ENCODE results near the gene MAP3K12. TPM values are rescaled to one million over a fixed set of nuclear protein-coding genes. Genes with fewer than 3 reads are reported as not detected.

Gene MAP3K12
- total and polyA plus RNA-seq, 2 of the 13 experiments (the other 11 are each of a cell fraction or from before 2014, with no cell fraction given): 0.20 to 1.1 TPM

DNA sequence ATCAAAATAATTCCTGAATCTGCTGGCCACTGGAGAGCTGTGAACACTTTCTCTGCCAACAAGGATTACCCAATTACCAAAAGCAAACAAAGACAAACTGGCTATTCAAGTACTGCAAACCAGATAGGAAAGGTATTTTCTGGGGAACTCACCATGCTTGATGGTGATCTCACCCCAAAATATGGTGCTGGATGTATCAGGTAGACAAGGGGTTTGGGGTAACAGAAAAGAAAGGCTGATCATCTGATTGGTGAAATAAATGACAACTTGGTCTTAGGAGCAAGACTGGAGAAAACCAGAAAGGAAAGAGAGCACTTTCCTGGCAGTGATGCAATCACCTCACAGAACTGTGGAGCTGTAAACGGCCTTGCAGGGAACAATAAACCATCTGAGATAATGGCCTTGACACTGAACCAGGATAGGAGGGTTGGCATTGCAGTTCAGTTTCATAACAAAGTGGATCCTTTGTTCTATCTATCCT is 39.0 kb upstream of the MAP3K12 start (continued):
- TF ChIP-seq ATF1 (CRISPR knock-in tag; IDR thresholded peaks at IDR 0.05) (peak; percentile 44; the same call in 1 of the 2 replicates), KAT8 (CRISPR knock-in tag; IDR thresholded peaks at IDR 0.05) (peak; percentile 87), EZH2 (conservative IDR thresholded peaks at IDR 0.05; ENCODE audit: low read depth, low read length) (no peak)
- TF ChIP-seq, protein P1, sequence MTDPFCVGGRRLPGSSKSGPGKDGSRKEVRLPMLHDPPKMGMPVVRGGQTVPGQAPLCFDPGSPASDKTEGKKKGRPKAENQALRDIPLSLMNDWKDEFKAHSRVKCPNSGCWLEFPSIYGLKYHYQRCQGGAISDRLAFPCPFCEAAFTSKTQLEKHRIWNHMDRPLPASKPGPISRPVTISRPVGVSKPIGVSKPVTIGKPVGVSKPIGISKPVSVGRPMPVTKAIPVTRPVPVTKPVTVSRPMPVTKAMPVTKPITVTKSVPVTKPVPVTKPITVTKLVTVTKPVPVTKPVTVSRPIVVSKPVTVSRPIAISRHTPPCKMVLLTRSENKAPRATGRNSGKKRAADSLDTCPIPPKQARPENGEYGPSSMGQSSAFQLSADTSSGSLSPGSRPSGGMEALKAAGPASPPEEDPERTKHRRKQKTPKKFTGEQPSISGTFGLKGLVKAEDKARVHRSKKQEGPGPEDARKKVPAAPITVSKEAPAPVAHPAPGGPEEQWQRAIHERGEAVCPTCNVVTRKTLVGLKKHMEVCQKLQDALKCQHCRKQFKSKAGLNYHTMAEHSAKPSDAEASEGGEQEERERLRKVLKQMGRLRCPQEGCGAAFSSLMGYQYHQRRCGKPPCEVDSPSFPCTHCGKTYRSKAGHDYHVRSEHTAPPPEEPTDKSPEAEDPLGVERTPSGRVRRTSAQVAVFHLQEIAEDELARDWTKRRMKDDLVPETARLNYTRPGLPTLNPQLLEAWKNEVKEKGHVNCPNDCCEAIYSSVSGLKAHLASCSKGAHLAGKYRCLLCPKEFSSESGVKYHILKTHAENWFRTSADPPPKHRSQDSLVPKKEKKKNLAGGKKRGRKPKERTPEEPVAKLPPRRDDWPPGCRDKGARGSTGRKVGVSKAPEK (CRISPR knock-in tag; IDR thresholded peaks at IDR 0.05; ENCODE audit: borderline replicate concordance): no peak

DNA sequence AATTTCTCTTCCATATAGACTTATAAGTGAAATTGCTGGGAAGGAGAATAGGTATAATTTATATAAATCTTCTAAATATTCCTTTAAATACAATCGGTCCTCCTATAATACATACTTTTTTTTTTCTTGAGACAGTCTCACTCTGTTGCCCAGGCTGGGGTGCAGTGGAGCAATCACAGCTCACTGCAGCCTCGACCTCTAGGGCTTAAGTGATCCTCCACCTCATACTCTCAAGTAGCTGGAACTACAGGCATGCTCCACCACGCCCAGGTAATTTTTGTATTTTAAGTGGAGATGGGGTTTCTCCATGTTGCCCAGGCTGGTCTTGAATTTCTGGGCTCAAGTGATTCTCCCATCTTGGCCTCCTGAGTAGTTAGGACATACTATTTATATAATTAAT is 37.7 kb upstream of the MAP3K12 start:
- Histone ChIP-seq H3K9ac (ENCODE audit: insufficient read depth, low read depth, low read length) (no peak overlapping the region), H3K27me3 (ENCODE audit: control insufficient read depth in 1 of 2, insufficient read depth in 2 of 2, low read length in 2 of 2) (no peaks in the 10 kb centered on the region), H3K9me3 (ENCODE audit: low read length) (no peaks in the 10 kb centered on the region), H3K36me3 (replicated peaks in 1 of 2; ENCODE audit: control insufficient read depth in 1 of 2, insufficient read depth in 2 of 2, low read length in 2 of 2) (peaks cover 16 to 58% of the 10 kb centered on the region in 2 experiments; a peak in 4 of 5 replicates), H2AFZ (ENCODE audit: low read length) (no peak overlapping the region), H3K4me1 (ENCODE audit: insufficient read depth, low read length) (peaks cover 31% of the 10 kb centered on the region), H3K4me2 (ENCODE audit: low read depth, low read length) (no peak overlapping the region), H3K79me2 (ENCODE audit: insufficient read depth, low read length) (no peaks in the 10 kb centered on the region), H3K27ac (ENCODE audit: extremely low read length, insufficient read depth, low read length) (no peak overlapping the region), H3K4me3 (replicated peaks in 1 of 3; ENCODE audit: insufficient read depth in 1 of 3, low read depth in 2 of 3, low read length in 3 of 3) (no peak overlapping the region), H4K20me1 (ENCODE audit: insufficient read depth, low read length) (no peaks in the 10 kb centered on the region)
- FAIRE-seq (peak; percentile 12), ATAC-seq (no peak), DNase-seq (ENCODE audit: low spot score) (no peak)
- ChIA-PET CTCF (ENCODE audit: low intra/inter-chr PET ratio, low total read pairs) (no interaction called here), POLR2A (no interaction called here)
- intact Hi-C loops (cut with micrococcal nuclease; ENCODE audit: unreplicated experiment) (no loop called here), in situ Hi-C loops (cut with HindIII; ENCODE audit: extremely low pct_ligation_motif_present, low pct_unique_long_range_greater_than_20kb) (no loop called here)
- 96% methylated on average over 3 of the region's 3 CpGs for WGBS (ENCODE audit: low lambda C conversion rate)
- TF ChIP-seq KDM3A (CRISPR knock-in tag; IDR thresholded peaks at IDR 0.05; ENCODE audit: low read depth) (no peak), ZNF101 (CRISPR knock-in tag; IDR thresholded peaks at IDR 0.05; ENCODE audit: borderline replicate concordance, low read depth) (no peak), MTA3 (CRISPR knock-in tag; IDR thresholded peaks at IDR 0.05) (no peak), ZMYM2 (CRISPR knock-in tag; IDR thresholded peaks at IDR 0.05) (no peak), SIX4 (CRISPR knock-in tag; IDR thresholded peaks at IDR 0.05) (no peak), ZNF121 (CRISPR knock-in tag; IDR thresholded peaks at IDR 0.05) (no peak), FOSL2 (CRISPR knock-in tag; IDR thresholded peaks at IDR 0.05) (no peak), ATRX (CRISPR knock-in tag; IDR thresholded peaks at IDR 0.05; ENCODE audit: borderline replicate concordance) (no peak)
- TF ChIP-seq, protein P2, sequence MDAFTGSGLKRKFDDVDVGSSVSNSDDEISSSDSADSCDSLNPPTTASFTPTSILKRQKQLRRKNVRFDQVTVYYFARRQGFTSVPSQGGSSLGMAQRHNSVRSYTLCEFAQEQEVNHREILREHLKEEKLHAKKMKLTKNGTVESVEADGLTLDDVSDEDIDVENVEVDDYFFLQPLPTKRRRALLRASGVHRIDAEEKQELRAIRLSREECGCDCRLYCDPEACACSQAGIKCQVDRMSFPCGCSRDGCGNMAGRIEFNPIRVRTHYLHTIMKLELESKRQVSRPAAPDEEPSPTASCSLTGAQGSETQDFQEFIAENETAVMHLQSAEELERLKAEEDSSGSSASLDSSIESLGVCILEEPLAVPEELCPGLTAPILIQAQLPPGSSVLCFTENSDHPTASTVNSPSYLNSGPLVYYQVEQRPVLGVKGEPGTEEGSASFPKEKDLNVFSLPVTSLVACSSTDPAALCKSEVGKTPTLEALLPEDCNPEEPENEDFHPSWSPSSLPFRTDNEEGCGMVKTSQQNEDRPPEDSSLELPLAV (CRISPR knock-in tag; conservative IDR thresholded peaks at IDR 0.05; ENCODE audit: low read depth): no peak
- TF ChIP-seq, protein P3, sequence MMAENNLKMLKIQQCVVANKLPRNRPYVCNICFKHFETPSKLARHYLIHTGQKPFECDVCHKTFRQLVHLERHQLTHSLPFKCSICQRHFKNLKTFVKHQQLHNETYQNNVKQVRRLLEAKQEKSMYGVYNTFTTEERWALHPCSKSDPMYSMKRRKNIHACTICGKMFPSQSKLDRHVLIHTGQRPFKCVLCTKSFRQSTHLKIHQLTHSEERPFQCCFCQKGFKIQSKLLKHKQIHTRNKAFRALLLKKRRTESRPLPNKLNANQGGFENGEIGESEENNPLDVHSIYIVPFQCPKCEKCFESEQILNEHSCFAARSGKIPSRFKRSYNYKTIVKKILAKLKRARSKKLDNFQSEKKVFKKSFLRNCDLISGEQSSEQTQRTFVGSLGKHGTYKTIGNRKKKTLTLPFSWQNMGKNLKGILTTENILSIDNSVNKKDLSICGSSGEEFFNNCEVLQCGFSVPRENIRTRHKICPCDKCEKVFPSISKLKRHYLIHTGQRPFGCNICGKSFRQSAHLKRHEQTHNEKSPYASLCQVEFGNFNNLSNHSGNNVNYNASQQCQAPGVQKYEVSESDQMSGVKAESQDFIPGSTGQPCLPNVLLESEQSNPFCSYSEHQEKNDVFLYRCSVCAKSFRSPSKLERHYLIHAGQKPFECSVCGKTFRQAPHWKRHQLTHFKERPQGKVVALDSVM (CRISPR knock-in tag; IDR thresholded peaks at IDR 0.05): no peak
- TF ChIP-seq, protein P4, sequence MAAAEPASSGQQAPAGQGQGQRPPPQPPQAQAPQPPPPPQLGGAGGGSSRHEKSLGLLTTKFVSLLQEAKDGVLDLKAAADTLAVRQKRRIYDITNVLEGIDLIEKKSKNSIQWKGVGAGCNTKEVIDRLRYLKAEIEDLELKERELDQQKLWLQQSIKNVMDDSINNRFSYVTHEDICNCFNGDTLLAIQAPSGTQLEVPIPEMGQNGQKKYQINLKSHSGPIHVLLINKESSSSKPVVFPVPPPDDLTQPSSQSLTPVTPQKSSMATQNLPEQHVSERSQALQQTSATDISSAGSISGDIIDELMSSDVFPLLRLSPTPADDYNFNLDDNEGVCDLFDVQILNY (CRISPR knock-in tag; conservative IDR thresholded peaks at IDR 0.05): no peak
- TF ChIP-seq, protein P5, sequence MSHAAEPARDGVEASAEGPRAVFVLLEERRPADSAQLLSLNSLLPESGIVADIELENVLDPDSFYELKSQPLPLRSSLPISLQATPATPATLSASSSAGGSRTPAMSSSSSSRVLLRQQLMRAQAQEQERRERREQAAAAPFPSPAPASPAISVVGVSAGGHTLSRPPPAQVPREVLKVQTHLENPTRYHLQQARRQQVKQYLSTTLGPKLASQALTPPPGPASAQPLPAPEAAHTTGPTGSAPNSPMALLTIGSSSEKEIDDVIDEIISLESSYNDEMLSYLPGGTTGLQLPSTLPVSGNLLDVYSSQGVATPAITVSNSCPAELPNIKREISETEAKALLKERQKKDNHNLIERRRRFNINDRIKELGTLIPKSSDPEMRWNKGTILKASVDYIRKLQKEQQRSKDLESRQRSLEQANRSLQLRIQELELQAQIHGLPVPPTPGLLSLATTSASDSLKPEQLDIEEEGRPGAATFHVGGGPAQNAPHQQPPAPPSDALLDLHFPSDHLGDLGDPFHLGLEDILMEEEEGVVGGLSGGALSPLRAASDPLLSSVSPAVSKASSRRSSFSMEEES (CRISPR knock-in tag; IDR thresholded peaks at IDR 0.05): no peak
- BruUV-seq (replicated peaks): no TSS peak

Measured in HepG2 (cell line).